Activated CD8-positive, alpha-beta T cell treated with anti-CD3 and anti-CD28 coated beads for 36 hours (primary cell): ENCODE data around the gene CHST12. TPM values are rescaled to one million over a fixed set of nuclear protein-coding genes. Genes with fewer than 3 reads are reported as not detected.

Source experiments
- ATAC-seq: fragments of 200-7000 bp; cut with Tn5 transposase; one replicate; pipeline ENCODE4 v1.10.0; 2021; ENCODE audit warnings: mild to moderate bottlenecking, moderate library complexity
- CTCF ChIA-PET: fragments of 350-600 bp; sonication (Branson Sonifier 250); formaldehyde crosslinking; loops from one replicate; lab custom pipeline; 2021; ENCODE audit warnings: antibody characterized with exemption; lab: Charles Lee
- POLR2A ChIA-PET: fragments of 350-600 bp; sonication (Branson Sonifier 250); formaldehyde crosslinking; loops from one replicate; lab custom pipeline; 2021; ENCODE audit warnings: antibody characterized with exemption; lab: Charles Lee
- DNase-seq: peaks from one replicate; pipeline ENCODE4 v3.0.0-alpha.2; 2020
- H3K27ac Mint-ChIP-seq: one replicate; pipeline ENCODE4 v1.8.0; 2021; ENCODE audit warnings: mild to moderate bottlenecking, mixed read lengths
- H3K27me3 Mint-ChIP-seq: one replicate; pipeline ENCODE4 v1.8.0; 2021; ENCODE audit warnings: mixed read lengths
- H3K36me3 Mint-ChIP-seq: one replicate; pipeline ENCODE4 v1.8.0; 2021; ENCODE audit warnings: low read depth, mixed read lengths
- H3K4me1 Mint-ChIP-seq: one replicate; pipeline ENCODE4 v1.8.0; 2021; ENCODE audit warnings: low read depth, mixed read lengths
- H3K4me3 Mint-ChIP-seq: one replicate; pipeline ENCODE4 v1.8.0; 2021; ENCODE audit warnings: mild to moderate bottlenecking, moderate library complexity, mixed read lengths
- H3K9me3 Mint-ChIP-seq: one replicate; pipeline ENCODE4 v1.8.0; 2021; ENCODE audit warnings: mixed read lengths
- CTCF ChIP-seq: fragments of 200-600 bp; IDR thresholded peaks from one replicate; pipeline ENCODE4 v1.8.0; 2022; ENCODE audit warnings: antibody characterized with exemption, mild to moderate bottlenecking
- intact Hi-C: fragments of 100-400 bp; cut with micrococcal nuclease; formaldehyde crosslinking; loops from one replicate; pipeline ENCODE4 v1.10.0; 2022
- total RNA-seq, 2 experiments: library from RNA; stranded (reverse); gene quantifications; one replicate each; pipeline ENCODE4 v1.2.3, GENCODE V29; 2021

CHST12 gene
- total RNA-seq, 2 experiments from 2014 or later: 2.9 to 4.7 TPM

- ChIA-PET POLR2A (no interaction called here), CTCF (interaction anchor here (1.6 to 2.1 kb wide), 2 partner anchors 8 to 19 kb away, joined by 4 to 7 read pairs; no protein-coding TSS in a partner anchor)
- Mint-ChIP-seq H3K4me3 (no peak overlapping the region), H3K36me3 (no peaks in the 10 kb centered on the region), H3K27ac (no peak overlapping the region), H3K4me1 (peaks cover 6% of the 10 kb centered on the region), H3K27me3 (no peaks in the 10 kb centered on the region), H3K9me3 (no peaks in the 10 kb centered on the region)
- no peak for TF ChIP-seq CTCF
- intact Hi-C loops: loop anchor here (10.0 kb wide), 1 partner anchor 65 kb away; no protein-coding TSS in a partner anchor
- ATAC-seq (no peak), DNase-seq (no peak)
Observed at GRCh38 chr7:2459674-2460073, 56.3 kb downstream of the CHST12 start.

GRCh38 chr7:2460188-2460587 lies 56.8 kb downstream of the CHST12 start:
- Mint-ChIP-seq H3K36me3 (no peaks in the 10 kb centered on the region), H3K4me3 (no peak overlapping the region), H3K4me1 (peaks cover 6% of the 10 kb centered on the region), H3K27ac (no peak overlapping the region), H3K9me3 (no peaks in the 10 kb centered on the region), H3K27me3 (no peaks in the 10 kb centered on the region)
- no peak for ATAC-seq
- intact Hi-C loops: no loop called here
- TF ChIP-seq CTCF: no peak
- ChIA-PET CTCF (interaction anchor here (1.6 to 2.1 kb wide), 2 partner anchors 9 to 18 kb away, joined by 4 to 7 read pairs; no protein-coding TSS in a partner anchor), POLR2A (no interaction called here)
- DNase-seq: no peak

GRCh38 chr7:2460641-2461040 lies 57.2 kb downstream of the CHST12 start:
- Mint-ChIP-seq H3K36me3 (no peaks in the 10 kb centered on the region), H3K4me3 (no peak overlapping the region), H3K4me1 (peaks cover 6% of the 10 kb centered on the region), H3K27ac (no peak overlapping the region), H3K27me3 (no peaks in the 10 kb centered on the region), H3K9me3 (no peaks in the 10 kb centered on the region)
- ChIA-PET CTCF (interaction anchor here (1.6 to 2.1 kb wide), 2 partner anchors 9 to 18 kb away, joined by 4 to 7 read pairs; no protein-coding TSS in a partner anchor), POLR2A (no interaction called here)
- intact Hi-C loops: no loop called here
- TF ChIP-seq CTCF: no peak
- no peak for DNase-seq
- ATAC-seq: no peak

- DNase-seq: no peak
- H3K36me3 Mint-ChIP-seq: no peaks in the 10 kb centered on the region
- ATAC-seq: no peak
- peaks cover 6% of the 10 kb centered on the region for H3K4me1 Mint-ChIP-seq
- ChIA-PET POLR2A (no interaction called here), CTCF (interaction anchor here (1.6 kb wide), 1 partner anchor 17 kb away, joined by 4 read pairs; no protein-coding TSS in a partner anchor)
- no peak overlapping the region for H3K4me3 Mint-ChIP-seq
- intact Hi-C loops: no loop called here
- H3K27me3 Mint-ChIP-seq: no peaks in the 10 kb centered on the region
- no peak for TF ChIP-seq CTCF
- no peaks in the 10 kb centered on the region for H3K9me3 Mint-ChIP-seq
- no peak overlapping the region for H3K27ac Mint-ChIP-seq
Observed at GRCh38 chr7:2461268-2462026, 58.0 kb downstream of the CHST12 start.

GRCh38 chr7:2462731-2463130 lies 59.3 kb downstream of the CHST12 start:
- H3K4me1 Mint-ChIP-seq: peaks cover 4% of the 10 kb centered on the region
- no peak for ATAC-seq
- ChIA-PET CTCF (interaction anchor here (2.7 kb wide), 1 partner anchor 11 kb away, joined by 11 read pairs; no protein-coding TSS in a partner anchor), POLR2A (no interaction called here)
- no peak for TF ChIP-seq CTCF
- H3K36me3 Mint-ChIP-seq: no peaks in the 10 kb centered on the region
- H3K9me3 Mint-ChIP-seq: no peaks in the 10 kb centered on the region
- H3K4me3 Mint-ChIP-seq: no peak overlapping the region
- intact Hi-C loops: no loop called here
- DNase-seq: no peak
- H3K27ac Mint-ChIP-seq: no peak overlapping the region
- H3K27me3 Mint-ChIP-seq: no peaks in the 10 kb centered on the region
